HEK293 (cell line): Measurements from ENCODE around the gene TNFRSF4.

Experiments
- CTCF ChIA-PET: fragments of 350-600 bp; formaldehyde crosslinking; extraction: SDS; loops from one replicate; lab custom pipeline; 2021; ENCODE audit warnings: antibody characterized with exemption; lab: Yijun Ruan, JAX
- POLR2A ChIA-PET: fragments of 300-600 bp; formaldehyde crosslinking; extraction: SDS; loops from one replicate; lab custom pipeline; 2020; ENCODE audit warnings: antibody characterized with exemption, inconsistent platforms; lab: Yijun Ruan, JAX
- H3K27ac ChIP-seq: fragments of 200-500 bp; sonication (Bioruptor generic); 2 replicates; pipeline ENCODE4 v1.5.1; 2014; ENCODE audit warnings: low read depth, low read length, control low read depth, inconsistent platforms; ENCODE audit errors: extremely low read depth
- H3K36me3 ChIP-seq, 2 experiments: fragments of 200-500 bp in 1 of 2; sonication (Bioruptor generic) in 1 of 2; 1 replicate in 1 of 2; 2 replicates in 1 of 2; pipeline ENCODE4 v1.5.1; 2014 to 2017; ENCODE audit warnings: inconsistent platforms in 2 of 2, low read length in 2 of 2; ENCODE audit not compliant: control insufficient read depth in 2 of 2, insufficient read depth in 1 of 2
- H3K4me1 ChIP-seq: fragments of 200-500 bp; sonication (Bioruptor generic); 2 replicates; pipeline ENCODE4 v1.5.1; 2014; ENCODE audit warnings: mild to moderate bottlenecking, low read length, inconsistent platforms; ENCODE audit not compliant: control insufficient read depth, insufficient read depth
- H3K4me3 ChIP-seq: 2 replicates; pipeline ENCODE4 v1.5.1; 2011; ENCODE audit warnings: low read depth, mild to moderate bottlenecking, control low read depth, low read length, moderate library complexity
- H3K9me3 ChIP-seq: fragments of 200-500 bp; sonication (Bioruptor generic); 2 replicates; pipeline ENCODE4 v1.5.1; 2014; ENCODE audit warnings: low read depth, low read length, inconsistent platforms; ENCODE audit not compliant: control insufficient read depth, insufficient read depth
- BCL11A ChIP-seq: fragments of 450-650 bp; formaldehyde crosslinking; IDR thresholded peaks from 2 replicates; pipeline ENCODE4 v1.5.1; 2016; ENCODE audit warnings: low read depth, missing biosample characterization, missing genetic modification characterization
- BCL11B ChIP-seq: fragments of 450-650 bp; formaldehyde crosslinking; IDR thresholded peaks from 2 replicates; pipeline ENCODE4 v1.5.1; 2016; ENCODE audit warnings: low read depth, missing biosample characterization, missing genetic modification characterization
- GLIS2 ChIP-seq: fragments of 450-650 bp; formaldehyde crosslinking; IDR thresholded peaks from 2 replicates; pipeline ENCODE4 v1.5.1; 2016; ENCODE audit warnings: missing biosample characterization, missing genetic modification characterization
- HOXC10 ChIP-seq: sonication (generic); formaldehyde crosslinking; IDR thresholded peaks from 2 replicates; pipeline ENCODE4 v1.8.1; 2023; ENCODE audit warnings: mild to moderate bottlenecking, missing genetic modification reagents
- SCRT1 ChIP-seq: fragments of 450-650 bp; formaldehyde crosslinking; IDR thresholded peaks from 2 replicates; pipeline ENCODE4 v1.5.1; 2016; ENCODE audit warnings: missing biosample characterization, missing genetic modification characterization, borderline replicate concordance
- SCRT2 ChIP-seq: fragments of 450-650 bp; formaldehyde crosslinking; IDR thresholded peaks from 2 replicates; pipeline ENCODE4 v1.5.1; 2016; ENCODE audit warnings: missing biosample characterization, missing genetic modification characterization
- TRIM28 ChIP-seq: IDR thresholded peaks from 2 replicates; pipeline ENCODE4 v1.6.1; 2011; ENCODE audit warnings: low read length, control low read depth, borderline replicate concordance
- ZBTB1 ChIP-seq: fragments of 450-650 bp; formaldehyde crosslinking; IDR thresholded peaks from 2 replicates; pipeline ENCODE4 v1.5.1; 2016; ENCODE audit warnings: missing biosample characterization, missing genetic modification characterization
- ZBTB20 ChIP-seq: fragments of 450-650 bp; formaldehyde crosslinking; IDR thresholded peaks from 2 replicates; pipeline ENCODE4 v1.5.1; 2016; ENCODE audit warnings: missing biosample characterization, missing genetic modification characterization
- ZFHX2 ChIP-seq: fragments of 450-650 bp; formaldehyde crosslinking; conservative IDR thresholded peaks from 2 replicates; pipeline ENCODE4 v1.5.1; 2016; ENCODE audit warnings: missing biosample characterization, missing genetic modification characterization
- ZFP69B ChIP-seq: fragments of 450-650 bp; formaldehyde crosslinking; IDR thresholded peaks from 2 replicates; pipeline ENCODE4 v1.5.1; 2016; ENCODE audit warnings: missing biosample characterization, missing genetic modification characterization
- ZNF174 ChIP-seq: fragments of 450-650 bp; formaldehyde crosslinking; IDR thresholded peaks from 2 replicates; pipeline ENCODE4 v1.5.0; 2017; ENCODE audit warnings: missing biosample characterization, mild to moderate bottlenecking, missing genetic modification characterization
- ZNF2 ChIP-seq: fragments of 450-650 bp; formaldehyde crosslinking; IDR thresholded peaks from 2 replicates; pipeline ENCODE4 v1.5.1; 2016; ENCODE audit warnings: missing biosample characterization, missing genetic modification characterization
- ZNF426 ChIP-seq: fragments of 450-650 bp; formaldehyde crosslinking; IDR thresholded peaks from 2 replicates; pipeline ENCODE4 v1.5.1; 2017; ENCODE audit warnings: missing biosample characterization, missing genetic modification characterization, mild to moderate bottlenecking, inconsistent platforms, moderate library complexity
- ZNF514 ChIP-seq: fragments of 450-650 bp; formaldehyde crosslinking; IDR thresholded peaks from 2 replicates; pipeline ENCODE4 v1.5.1; 2016; ENCODE audit warnings: missing biosample characterization, missing genetic modification characterization
- ZNF548 ChIP-seq: fragments of 450-650 bp; formaldehyde crosslinking; IDR thresholded peaks from 2 replicates; pipeline ENCODE4 v1.5.1; 2016; ENCODE audit warnings: missing biosample characterization, missing genetic modification characterization
- ZNF561 ChIP-seq: fragments of 450-650 bp; IDR thresholded peaks from 2 replicates; pipeline ENCODE4 v1.5.1; 2018; ENCODE audit warnings: missing biosample characterization, missing genetic modification characterization, borderline replicate concordance
- ZNF600 ChIP-seq: fragments of 450-650 bp; formaldehyde crosslinking; IDR thresholded peaks from 2 replicates; pipeline ENCODE4 v1.5.1; 2016; ENCODE audit warnings: missing biosample characterization, missing genetic modification characterization
- ZNF658 ChIP-seq: fragments of 450-650 bp; formaldehyde crosslinking; IDR thresholded peaks from 2 replicates; pipeline ENCODE4; 2016; ENCODE audit warnings: missing biosample characterization, missing genetic modification characterization
- ZNF830 ChIP-seq: fragments of 450-650 bp; IDR thresholded peaks from 2 replicates; pipeline ENCODE4 v1.5.0; 2018; ENCODE audit warnings: missing biosample characterization, missing genetic modification characterization, low read depth, mild to moderate bottlenecking, moderate library complexity
- ZSCAN16 ChIP-seq: fragments of 450-650 bp; formaldehyde crosslinking; IDR thresholded peaks from 2 replicates; pipeline ENCODE4 v1.5.1; 2016; ENCODE audit warnings: missing biosample characterization, missing genetic modification characterization
- TF ChIP-seq, protein P1 (sequence below): fragments of 450-650 bp; formaldehyde crosslinking; IDR thresholded peaks from 2 replicates; pipeline ENCODE4 v1.5.1; 2016; ENCODE audit warnings: missing biosample characterization, missing genetic modification characterization
- TF ChIP-seq, protein P2 (sequence below): fragments of 450-650 bp; formaldehyde crosslinking; IDR thresholded peaks from 2 replicates; pipeline ENCODE4 v1.5.1; 2017; ENCODE audit warnings: missing biosample characterization, missing genetic modification characterization
- TF ChIP-seq, protein P3 (sequence below): fragments of 450-650 bp; formaldehyde crosslinking; IDR thresholded peaks from 2 replicates; pipeline ENCODE4 v1.5.1; 2016; ENCODE audit warnings: missing biosample characterization, missing genetic modification characterization

Gene TNFRSF4

DNA sequence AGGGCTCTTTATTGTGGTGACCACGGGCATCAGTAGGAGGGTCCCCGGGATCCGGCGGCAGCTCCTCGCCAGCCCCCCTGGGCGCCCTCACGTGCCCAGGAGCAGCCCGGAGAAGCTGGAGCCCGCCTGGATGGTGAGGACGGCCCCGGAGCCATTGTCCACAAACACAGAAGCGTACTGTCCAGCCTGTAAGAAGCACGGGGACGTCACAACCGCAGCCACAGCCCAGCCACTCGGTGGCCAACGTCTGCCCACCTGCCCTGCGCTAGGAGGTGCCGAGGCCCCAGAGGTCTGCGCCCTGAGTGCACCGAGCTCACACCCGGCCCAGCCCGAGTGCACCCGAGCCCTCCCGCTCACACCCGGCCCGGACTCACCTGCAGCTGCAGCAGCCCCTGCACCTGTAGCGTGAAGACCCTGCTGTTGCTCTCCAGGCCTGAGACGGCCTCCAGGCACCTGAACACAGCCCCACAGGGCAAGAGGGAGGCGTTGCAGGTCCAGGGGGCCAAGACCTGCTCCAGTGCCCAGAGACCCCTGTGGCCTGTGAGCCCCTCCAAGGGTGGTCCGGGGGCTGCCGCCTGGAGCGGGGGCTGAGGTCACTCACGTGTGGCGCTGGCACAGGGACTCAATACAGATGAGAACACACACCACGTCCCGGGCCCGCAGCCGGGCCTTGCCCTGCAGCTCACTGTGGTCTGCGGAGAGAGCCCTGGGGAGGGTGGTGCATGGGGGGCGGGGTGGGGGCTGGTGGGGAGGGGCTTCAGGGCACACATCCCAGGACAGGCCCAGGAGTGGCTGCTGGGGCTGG is 28.7 kb upstream of the TNFRSF4 start:
- Histone ChIP-seq H3K36me3 (no peaks in the 10 kb centered on the region), H3K4me1 (no peaks in the 10 kb centered on the region), H3K9me3 (no peaks in the 10 kb centered on the region), H3K4me3 (no peak overlapping the region), H3K27ac (no peak overlapping the region)
- TF ChIP-seq ZNF561 = no peak
- TF ChIP-seq SCRT2 (tag by site-specific recombination) = peak; percentile 57; the same call in 1 of the 2 replicates
- TF ChIP-seq ZNF426 (tag by site-specific recombination) = no peak
- TF ChIP-seq, protein P1, sequence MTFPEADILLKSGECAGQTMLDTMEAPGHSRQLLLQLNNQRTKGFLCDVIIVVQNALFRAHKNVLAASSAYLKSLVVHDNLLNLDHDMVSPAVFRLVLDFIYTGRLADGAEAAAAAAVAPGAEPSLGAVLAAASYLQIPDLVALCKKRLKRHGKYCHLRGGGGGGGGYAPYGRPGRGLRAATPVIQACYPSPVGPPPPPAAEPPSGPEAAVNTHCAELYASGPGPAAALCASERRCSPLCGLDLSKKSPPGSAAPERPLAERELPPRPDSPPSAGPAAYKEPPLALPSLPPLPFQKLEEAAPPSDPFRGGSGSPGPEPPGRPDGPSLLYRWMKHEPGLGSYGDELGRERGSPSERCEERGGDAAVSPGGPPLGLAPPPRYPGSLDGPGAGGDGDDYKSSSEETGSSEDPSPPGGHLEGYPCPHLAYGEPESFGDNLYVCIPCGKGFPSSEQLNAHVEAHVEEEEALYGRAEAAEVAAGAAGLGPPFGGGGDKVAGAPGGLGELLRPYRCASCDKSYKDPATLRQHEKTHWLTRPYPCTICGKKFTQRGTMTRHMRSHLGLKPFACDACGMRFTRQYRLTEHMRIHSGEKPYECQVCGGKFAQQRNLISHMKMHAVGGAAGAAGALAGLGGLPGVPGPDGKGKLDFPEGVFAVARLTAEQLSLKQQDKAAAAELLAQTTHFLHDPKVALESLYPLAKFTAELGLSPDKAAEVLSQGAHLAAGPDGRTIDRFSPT (tag by site-specific recombination) = peak; percentile 34; the same call in 1 of the 2 replicates
- no peak for TF ChIP-seq ZSCAN16 (tag by site-specific recombination)
- TF ChIP-seq BCL11A (tag by site-specific recombination) = peak; percentile 10; the same call in 1 of the 2 replicates
- CTCF ChIA-PET = no interaction called here
- POLR2A ChIA-PET = no interaction called here

DNA sequence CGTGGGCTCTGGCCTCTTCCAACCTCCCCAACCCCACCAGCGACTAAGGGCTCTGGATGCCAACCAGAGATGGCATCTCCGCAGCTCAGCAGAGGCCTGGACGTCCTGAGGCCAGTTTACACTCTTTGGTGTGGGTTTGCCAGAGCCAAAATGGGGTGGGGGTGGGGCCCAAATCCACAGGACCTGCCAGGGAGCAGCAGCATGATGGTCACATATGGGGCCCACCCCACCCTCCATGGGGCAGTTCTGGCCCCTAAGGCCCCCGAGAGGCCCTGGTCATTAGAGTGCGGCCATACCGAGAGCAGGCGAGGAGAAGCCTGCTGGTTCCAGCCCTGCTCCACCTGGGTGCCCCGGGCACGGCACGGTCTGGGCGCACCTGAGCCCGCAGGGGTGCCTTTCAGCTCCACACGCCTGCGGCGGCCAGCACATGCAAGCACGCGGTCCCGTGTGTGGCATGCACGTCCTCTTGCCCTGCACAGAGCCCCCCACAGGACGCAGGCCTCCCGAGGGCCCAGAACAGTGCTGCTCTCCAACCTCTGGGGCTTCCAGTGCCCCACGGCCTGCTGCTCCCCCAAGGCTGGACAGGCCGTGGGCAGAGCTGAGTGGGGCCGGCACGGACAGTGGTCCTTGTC is 27.8 kb upstream of the TNFRSF4 start:
- TF ChIP-seq ZFP69B (peak; percentile 67; the same call in 1 of the 2 replicates), ZBTB20 (no peak), TRIM28 (no peak), GLIS2 (tag by site-specific recombination) (peak; percentile 22; the same call in 1 of the 2 replicates), ZNF830 (tag by site-specific recombination) (no peak), BCL11B (tag by site-specific recombination) (0 out of 2 replicates have a peak, but pooled peaks have one; percentile 57)
- TF ChIP-seq, protein P2, sequence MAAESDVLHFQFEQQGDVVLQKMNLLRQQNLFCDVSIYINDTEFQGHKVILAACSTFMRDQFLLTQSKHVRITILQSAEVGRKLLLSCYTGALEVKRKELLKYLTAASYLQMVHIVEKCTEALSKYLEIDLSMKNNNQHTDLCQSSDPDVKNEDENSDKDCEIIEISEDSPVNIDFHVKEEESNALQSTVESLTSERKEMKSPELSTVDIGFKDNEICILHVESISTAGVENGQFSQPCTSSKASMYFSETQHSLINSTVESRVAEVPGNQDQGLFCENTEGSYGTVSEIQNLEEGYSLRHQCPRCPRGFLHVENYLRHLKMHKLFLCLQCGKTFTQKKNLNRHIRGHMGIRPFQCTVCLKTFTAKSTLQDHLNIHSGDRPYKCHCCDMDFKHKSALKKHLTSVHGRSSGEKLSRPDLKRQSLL (tag by site-specific recombination) = no peak
- Histone ChIP-seq H3K9me3 (no peaks in the 10 kb centered on the region), H3K4me3 (no peak overlapping the region), H3K4me1 (no peaks in the 10 kb centered on the region), H3K27ac (no peak overlapping the region), H3K36me3 (no peaks in the 10 kb centered on the region)
- POLR2A ChIA-PET = no interaction called here
- CTCF ChIA-PET = no interaction called here

DNA sequence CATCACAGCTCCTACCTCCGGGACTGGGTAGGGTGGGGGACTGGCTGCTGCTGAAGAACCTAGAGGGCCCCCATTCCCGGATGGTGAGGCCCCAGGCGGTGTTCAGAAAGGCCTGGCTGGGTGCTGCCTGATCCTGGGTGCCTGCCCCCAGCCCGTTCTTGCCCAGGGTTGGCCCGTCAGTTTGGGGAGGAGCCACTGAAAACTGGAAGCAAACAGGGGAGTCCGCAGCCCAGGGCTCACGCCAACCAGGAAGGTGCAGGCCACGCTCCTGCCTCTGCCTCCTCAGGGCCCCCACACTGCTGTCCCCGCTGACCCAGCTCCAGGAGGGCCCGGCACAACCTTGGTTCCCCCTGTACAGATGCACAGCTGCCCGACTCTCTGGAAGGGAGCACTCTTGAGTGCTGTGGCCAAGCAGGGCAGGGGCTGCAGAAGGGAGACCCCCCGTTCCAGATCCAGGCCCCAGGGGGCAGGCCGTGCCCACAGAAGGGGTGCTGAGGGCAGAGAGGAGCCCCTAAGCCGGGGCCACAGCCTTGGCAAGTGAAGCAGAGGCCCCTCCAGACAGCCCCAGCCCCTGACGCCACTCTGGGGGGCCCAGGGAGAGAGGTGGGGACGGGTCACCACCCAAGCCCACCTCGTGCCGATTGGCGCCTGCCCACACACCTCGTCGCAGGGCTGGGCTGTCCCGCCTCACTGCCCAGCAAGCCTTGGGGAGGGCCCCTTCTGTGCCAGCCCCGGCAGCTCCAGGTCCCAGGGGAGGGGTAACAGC is 27.1 kb upstream of the TNFRSF4 start:
- no peaks in the 10 kb centered on the region for H3K9me3 ChIP-seq
- ChIA-PET CTCF (no interaction called here), POLR2A (no interaction called here)
- H3K36me3 ChIP-seq = no peaks in the 10 kb centered on the region
- no peak overlapping the region for H3K4me3 ChIP-seq
- no peak overlapping the region for H3K27ac ChIP-seq
- no peaks in the 10 kb centered on the region for H3K4me1 ChIP-seq
- no peak for TF ChIP-seq ZNF658 (tag by site-specific recombination)
- no peak for TF ChIP-seq ZNF548 (tag by site-specific recombination)
- peak; percentile 35; the same call in 1 of the 2 replicates for TF ChIP-seq ZNF600 (tag by site-specific recombination)
- TF ChIP-seq ZBTB1 (tag by site-specific recombination) = no peak
- TF ChIP-seq HOXC10 (CRISPR knock-in tag) = no peak
- TF ChIP-seq ZNF174 (tag by site-specific recombination) = no peak
- TF ChIP-seq ZNF514 (tag by site-specific recombination) = no peak
- no peak for TF ChIP-seq ZNF2 (tag by site-specific recombination)
- TF ChIP-seq ZFHX2 (tag by site-specific recombination) = no peak
- no peak for TF ChIP-seq SCRT1 (tag by site-specific recombination)
- TF ChIP-seq, protein P3, sequence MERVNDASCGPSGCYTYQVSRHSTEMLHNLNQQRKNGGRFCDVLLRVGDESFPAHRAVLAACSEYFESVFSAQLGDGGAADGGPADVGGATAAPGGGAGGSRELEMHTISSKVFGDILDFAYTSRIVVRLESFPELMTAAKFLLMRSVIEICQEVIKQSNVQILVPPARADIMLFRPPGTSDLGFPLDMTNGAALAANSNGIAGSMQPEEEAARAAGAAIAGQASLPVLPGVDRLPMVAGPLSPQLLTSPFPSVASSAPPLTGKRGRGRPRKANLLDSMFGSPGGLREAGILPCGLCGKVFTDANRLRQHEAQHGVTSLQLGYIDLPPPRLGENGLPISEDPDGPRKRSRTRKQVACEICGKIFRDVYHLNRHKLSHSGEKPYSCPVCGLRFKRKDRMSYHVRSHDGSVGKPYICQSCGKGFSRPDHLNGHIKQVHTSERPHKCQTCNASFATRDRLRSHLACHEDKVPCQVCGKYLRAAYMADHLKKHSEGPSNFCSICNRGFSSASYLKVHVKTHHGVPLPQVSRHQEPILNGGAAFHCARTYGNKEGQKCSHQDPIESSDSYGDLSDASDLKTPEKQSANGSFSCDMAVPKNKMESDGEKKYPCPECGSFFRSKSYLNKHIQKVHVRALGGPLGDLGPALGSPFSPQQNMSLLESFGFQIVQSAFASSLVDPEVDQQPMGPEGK (tag by site-specific recombination) = peak; percentile 42; the same call in 1 of the 2 replicates
- TF ChIP-seq ZFP69B = no peak
